MM.1S (cell line): Measurements from ENCODE around the gene PROK1.

ENCODE experiments used
- CTCF ChIP-seq: fragments of 300-600 bp; sonication (generic); IDR thresholded peaks from 2 replicates; pipeline ENCODE4 v1.5.1; 2016; ENCODE audit warnings: antibody characterized with exemption, low read length, mixed read lengths
- EZH2 ChIP-seq: fragments of 300-600 bp; sonication (generic); optimal IDR thresholded peaks from 2 replicates; pipeline ENCODE3; 2017; ENCODE audit warnings: low read depth, mild to moderate bottlenecking, antibody characterized with exemption, low read length, mixed read lengths
- EZH2phosphoT487 ChIP-seq: fragments of 300-600 bp; sonication (generic); IDR thresholded peaks from 2 replicates; pipeline ENCODE4 v1.6.1; 2018; ENCODE audit warnings: antibody characterized with exemption, low read length

GRCh38 chr1:110453829-110454228, 2.9 kb downstream of the PROK1 start:
- TF ChIP-seq EZH2 (no peak), CTCF (no peak), EZH2phosphoT487 (no peak)
